Neural cell (in vitro differentiated cells): ENCODE measurements around the gene ATXN3.

ENCODE experiments used
- EZH2 ChIP-seq: fragments of 200-600, 300-800 bp; shearing (Covaris generic), sonication (generic); IDR thresholded peaks from 2 replicates; pipeline ENCODE4 v1.6.1; 2014; ENCODE audit warnings: antibody characterized with exemption, low read length, borderline replicate concordance, mild to moderate bottlenecking; ENCODE audit not compliant: insufficient read depth, poor library complexity, severe bottlenecking
- REST ChIP-seq: IDR thresholded peaks from 2 replicates; pipeline ENCODE4 v1.6.1; 2012; ENCODE audit warnings: borderline replicate concordance
- SMC3 ChIP-seq: fragments of 450-650 bp; conservative IDR thresholded peaks from 2 replicates; pipeline ENCODE4 v1.6.1; 2014; ENCODE audit warnings: antibody characterized with exemption, mild to moderate bottlenecking, moderate library complexity; ENCODE audit not compliant: poor library complexity

GRCh38 chr14:92039063-92039718, 67.2 kb downstream of the ATXN3 start:
- TF ChIP-seq SMC3 (no peak), REST (no peak), EZH2 (no peak)
